PFSK-1 (cell line): Measurements from ENCODE around the gene ASPHD2.

Experiments
- FOXP2 ChIP-seq: optimal IDR thresholded peaks from 2 replicates; pipeline ENCODE3; 2011; ENCODE audit warnings: borderline replicate concordance, control low read depth, inconsistent platforms; ENCODE audit not compliant: insufficient read depth; ENCODE audit errors: extremely low read length, extremely low read depth
- POLR2AphosphoS5 ChIP-seq: IDR thresholded peaks from 2 replicates; pipeline ENCODE4 v1.6.1; 2012; ENCODE audit warnings: low read depth, mild to moderate bottlenecking, control low read depth, low read length, moderate library complexity
- SIN3A ChIP-seq: IDR thresholded peaks from 2 replicates; pipeline ENCODE4 v1.6.1; 2012; ENCODE audit warnings: mild to moderate bottlenecking, low read length, moderate library complexity, borderline replicate concordance; ENCODE audit not compliant: insufficient read depth
- TAF1 ChIP-seq: IDR thresholded peaks from 2 replicates; pipeline ENCODE4 v1.6.1; 2012; ENCODE audit warnings: low read length, control low read depth, borderline replicate concordance; ENCODE audit not compliant: insufficient read depth
- TF ChIP-seq, protein P1 (sequence below), 2 experiments: IDR thresholded peaks; 2 replicates each; pipeline versions ENCODE4 v1.6.1 to v1.8.0; 2011 to 2012; ENCODE audit warnings: low read depth in 2 of 2, low read length in 2 of 2, control low read depth in 1 of 2, inconsistent platforms in 1 of 2, mild to moderate bottlenecking in 1 of 2, moderate library complexity in 1 of 2; ENCODE audit not compliant: insufficient read depth in 1 of 2

Gene ASPHD2

GRCh38 chr22:26385164-26385563 lies 43.9 kb upstream of the ASPHD2 start:
- no peak for TF ChIP-seq FOXP2
- TF ChIP-seq, protein P1, sequence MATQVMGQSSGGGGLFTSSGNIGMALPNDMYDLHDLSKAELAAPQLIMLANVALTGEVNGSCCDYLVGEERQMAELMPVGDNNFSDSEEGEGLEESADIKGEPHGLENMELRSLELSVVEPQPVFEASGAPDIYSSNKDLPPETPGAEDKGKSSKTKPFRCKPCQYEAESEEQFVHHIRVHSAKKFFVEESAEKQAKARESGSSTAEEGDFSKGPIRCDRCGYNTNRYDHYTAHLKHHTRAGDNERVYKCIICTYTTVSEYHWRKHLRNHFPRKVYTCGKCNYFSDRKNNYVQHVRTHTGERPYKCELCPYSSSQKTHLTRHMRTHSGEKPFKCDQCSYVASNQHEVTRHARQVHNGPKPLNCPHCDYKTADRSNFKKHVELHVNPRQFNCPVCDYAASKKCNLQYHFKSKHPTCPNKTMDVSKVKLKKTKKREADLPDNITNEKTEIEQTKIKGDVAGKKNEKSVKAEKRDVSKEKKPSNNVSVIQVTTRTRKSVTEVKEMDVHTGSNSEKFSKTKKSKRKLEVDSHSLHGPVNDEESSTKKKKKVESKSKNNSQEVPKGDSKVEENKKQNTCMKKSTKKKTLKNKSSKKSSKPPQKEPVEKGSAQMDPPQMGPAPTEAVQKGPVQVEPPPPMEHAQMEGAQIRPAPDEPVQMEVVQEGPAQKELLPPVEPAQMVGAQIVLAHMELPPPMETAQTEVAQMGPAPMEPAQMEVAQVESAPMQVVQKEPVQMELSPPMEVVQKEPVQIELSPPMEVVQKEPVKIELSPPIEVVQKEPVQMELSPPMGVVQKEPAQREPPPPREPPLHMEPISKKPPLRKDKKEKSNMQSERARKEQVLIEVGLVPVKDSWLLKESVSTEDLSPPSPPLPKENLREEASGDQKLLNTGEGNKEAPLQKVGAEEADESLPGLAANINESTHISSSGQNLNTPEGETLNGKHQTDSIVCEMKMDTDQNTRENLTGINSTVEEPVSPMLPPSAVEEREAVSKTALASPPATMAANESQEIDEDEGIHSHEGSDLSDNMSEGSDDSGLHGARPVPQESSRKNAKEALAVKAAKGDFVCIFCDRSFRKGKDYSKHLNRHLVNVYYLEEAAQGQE (IDR thresholded peaks at IDR 0.05; ENCODE audit: insufficient read depth in 1 of 2, low read depth in 2 of 2, low read length in 2 of 2): no peak
- no peak for TF ChIP-seq TAF1
- TF ChIP-seq POLR2AphosphoS5: no peak
- TF ChIP-seq SIN3A: no peak

DNA sequence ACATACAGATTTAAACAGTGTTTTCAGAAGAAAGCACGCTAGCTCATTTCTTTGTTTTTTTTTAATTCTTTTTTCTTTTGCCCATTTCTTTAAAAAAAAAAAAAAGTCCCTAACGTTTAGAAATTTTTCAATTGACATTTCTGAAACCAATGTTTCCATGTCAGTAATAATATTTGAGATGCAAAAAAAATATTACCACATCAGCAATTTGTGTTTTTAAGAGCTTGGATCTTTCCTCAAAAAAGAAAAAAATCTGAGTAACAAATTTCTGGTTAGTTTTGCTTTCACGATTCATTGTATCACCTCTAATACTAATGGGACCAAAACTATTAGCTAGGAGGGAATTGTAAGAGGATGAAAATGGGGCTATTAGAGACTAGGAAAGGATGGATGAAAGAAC lies 39.9 kb upstream of the ASPHD2 start:
- TF ChIP-seq TAF1 (no peak), POLR2AphosphoS5 (no peak), FOXP2 (no peak), SIN3A (no peak)
- TF ChIP-seq, protein P1 (IDR thresholded peaks at IDR 0.05; ENCODE audit: insufficient read depth in 1 of 2, low read depth in 2 of 2, low read length in 2 of 2): no peak

DNA sequence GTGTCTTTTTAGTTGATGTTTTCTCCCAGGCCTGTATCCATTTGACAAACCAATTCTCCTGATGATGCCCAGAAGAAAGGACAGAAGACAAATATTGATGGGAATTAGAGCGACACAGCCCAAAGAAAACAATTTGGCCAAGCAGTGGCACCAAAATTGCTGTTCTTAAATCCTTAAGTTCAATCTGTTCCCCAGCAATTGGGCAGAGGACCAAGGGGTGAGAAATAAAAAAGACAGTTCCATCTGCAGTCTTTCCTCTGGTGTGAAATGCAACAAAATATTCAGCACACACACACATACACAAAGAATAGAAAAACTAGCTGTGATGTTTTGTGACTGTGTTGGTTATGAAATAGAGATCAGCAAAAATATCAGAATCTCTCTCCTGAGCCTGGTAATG lies 38.0 kb upstream of the ASPHD2 start:
- no peak for TF ChIP-seq SIN3A
- TF ChIP-seq, protein P1 (IDR thresholded peaks at IDR 0.05; ENCODE audit: insufficient read depth in 1 of 2, low read depth in 2 of 2, low read length in 2 of 2): no peak
- no peak for TF ChIP-seq TAF1
- TF ChIP-seq POLR2AphosphoS5: no peak
- no peak for TF ChIP-seq FOXP2

GRCh38 chr22:26391623-26392022 lies 37.4 kb upstream of the ASPHD2 start:
- TF ChIP-seq TAF1 (no peak), POLR2AphosphoS5 (no peak)
- TF ChIP-seq, protein P1 (IDR thresholded peaks at IDR 0.05; ENCODE audit: insufficient read depth in 1 of 2, low read depth in 2 of 2, low read length in 2 of 2): no peak

GRCh38 chr22:26393929-26394328 lies 35.1 kb upstream of the ASPHD2 start:
- no peak for TF ChIP-seq SIN3A
- TF ChIP-seq FOXP2: no peak
